GM19467 (cell line): ENCODE results near the gene PEAK1.

Experiments
- ATAC-seq: cut with Tn5 transposase; IDR thresholded peaks from one replicate; pipeline ENCODE4 v1.9.1; 2021; ENCODE audit warnings: mild to moderate bottlenecking, moderate library complexity; ENCODE audit not compliant: unreplicated experiment

The PEAK1 gene

GRCh38 chr15:77361456-77361855 is 58.4 kb downstream of the PEAK1 start:
- ATAC-seq: no peak

GRCh38 chr15:77358545-77359240 is 61.2 kb downstream of the PEAK1 start:
- ATAC-seq: no peak

- no peak for ATAC-seq
Observed at GRCh38 chr15:77356305-77356704, 63.6 kb downstream of the PEAK1 start.

- no peak for ATAC-seq
Observed at GRCh38 chr15:77355321-77355720, 64.6 kb downstream of the PEAK1 start.

GRCh38 chr15:77354063-77354462 is 65.8 kb downstream of the PEAK1 start:
- no peak for ATAC-seq

GRCh38 chr15:77352887-77353286 is 67.0 kb downstream of the PEAK1 start:
- ATAC-seq: no peak

GRCh38 chr15:77350792-77351191 is 69.1 kb downstream of the PEAK1 start:
- no peak for ATAC-seq

- no peak for ATAC-seq
Observed at GRCh38 chr15:77349666-77350065, 70.2 kb downstream of the PEAK1 start.

GRCh38 chr15:77348511-77348910 is 71.4 kb downstream of the PEAK1 start:
- ATAC-seq: no peak

GRCh38 chr15:77347197-77347596 is 72.7 kb downstream of the PEAK1 start:
- ATAC-seq: no peak

- no peak for ATAC-seq
Observed at GRCh38 chr15:77346245-77347036, 73.5 kb downstream of the PEAK1 start.

GRCh38 chr15:77342807-77343206 is 77.1 kb downstream of the PEAK1 start:
- no peak for ATAC-seq

GRCh38 chr15:77340245-77340644 is 79.7 kb downstream of the PEAK1 start:
- ATAC-seq: no peak

- no peak for ATAC-seq
Observed at GRCh38 chr15:77336006-77336405, 83.9 kb downstream of the PEAK1 start.

- no peak for ATAC-seq
Observed at GRCh38 chr15:77335298-77335697, 84.6 kb downstream of the PEAK1 start.

GRCh38 chr15:77333166-77333565 is 86.7 kb downstream of the PEAK1 start:
- ATAC-seq: no peak

GRCh38 chr15:77329202-77329601 is 90.7 kb downstream of the PEAK1 start:
- no peak for ATAC-seq

GRCh38 chr15:77327844-77328529 is 91.9 kb downstream of the PEAK1 start:
- ATAC-seq: no peak

- ATAC-seq: no peak
Observed at GRCh38 chr15:77327168-77327567, 92.7 kb downstream of the PEAK1 start.

GRCh38 chr15:77326366-77326765 is 93.5 kb downstream of the PEAK1 start:
- ATAC-seq: no peak

- ATAC-seq: no peak
Observed at GRCh38 chr15:77312523-77312922, 107.4 kb downstream of the PEAK1 start.
